Measurements from ENCODE around the gene TSPYL4. TPM values are rescaled to one million over a fixed set of nuclear protein-coding genes. Genes with fewer than 3 reads are reported as not detected.

Gene TSPYL4
- total and polyA plus RNA-seq, 12 donors, result 14.6 to 58.4 (median 32.5) TPM

GRCh38 chr6:116279232-116280160 lies 25.6 kb upstream of the TSPYL4 start, which contains the start of gene TSPYL1:
TSS of gene TSPYL1 (minus strand) at chr6:116279930. CDS start at chr6:116279830, 100 bp downstream.
- Histone ChIP-seq H3K27ac (peak within 1 kb of the TSS; percentile 94 to 100 (median 99)), H3K4me1 (replicated peaks in 1 of 2) (peaks cover 15 to 61% of the 10 kb centered on the region in 2 donors)

GRCh38 chr6:116278854-116279231 lies 25.0 kb upstream of the TSPYL4 start:
- Histone ChIP-seq H3K4me3 (peak overlapping the region; percentile 4 to 96 (median 88)), H3K27ac (peak overlapping the region; percentile 94 to 100 (median 99)), H3K9me3 (replicated peaks in 1 of 3) (no peaks in the 10 kb centered on the region), H3K27me3 (no peaks in the 10 kb centered on the region), H3K4me1 (replicated peaks in 1 of 2) (peaks cover 15 to 64% of the 10 kb centered on the region in 2 donors), H3K36me3 (replicated peaks in 1 of 2) (peaks cover 0 to 14% of the 10 kb centered on the region in 2 donors)
- intact Hi-C loops (cut with DNase I), result loop anchor here (10.0 kb wide), 2 partner anchors 256 to 286 kb away; no protein-coding TSS in a partner anchor
- WGBS, 4 donors, result 7 to 15% (median 7%) methylated on average over 12 of the region's 12 CpGs
- TF ChIP-seq CTCF (IDR thresholded peaks at IDR 0.05), result no peak
- TF ChIP-seq POLR2A (IDR thresholded peaks at IDR 0.05), result peak in 1 of 2 donors; percentile 13
- DNase-seq, result peak; percentile 64 to 84 (median 77)

More at GRCh38 chr6:116279232-116280160, 25.6 kb upstream of the TSPYL4 start, which contains the start of gene TSPYL1:
- 0 to 1% (median 0%) methylated on average over 29 to 71 of the region's 71 CpGs for WGBS, 4 donors
- peak; percentile 99 to 100 for TF ChIP-seq POLR2A (IDR thresholded peaks at IDR 0.05)
- TF ChIP-seq CTCF (IDR thresholded peaks at IDR 0.05), result no peak
- H3K9me3 ChIP-seq (replicated peaks in 1 of 3), result no peaks in the 10 kb centered on the region
- H3K36me3 ChIP-seq (replicated peaks in 1 of 2), result peaks cover 0 to 7% of the 10 kb centered on the region in 2 donors
- peak; percentile 96 to 99 (median 98) for DNase-seq
- intact Hi-C loops (cut with DNase I), result loop anchor here (10.0 kb wide), 2 partner anchors 255 to 285 kb away; no protein-coding TSS in a partner anchor
- H3K4me3 ChIP-seq, result peak within 1 kb of the TSS; percentile 4 to 96 (median 88)
- no peaks in the 10 kb centered on the region for H3K27me3 ChIP-seq

- intact Hi-C loops (cut with DNase I), result loop anchor here (10.0 kb wide), 2 partner anchors 256 to 286 kb away; no protein-coding TSS in a partner anchor
- TF ChIP-seq POLR2A (IDR thresholded peaks at IDR 0.05) (no peak), CTCF (IDR thresholded peaks at IDR 0.05) (no peak)
- Histone ChIP-seq H3K27ac (peak overlapping the region; percentile 94 to 100 (median 99)), H3K9me3 (replicated peaks in 1 of 3) (no peaks in the 10 kb centered on the region), H3K4me1 (replicated peaks in 1 of 2) (peaks cover 15 to 64% of the 10 kb centered on the region in 2 donors), H3K4me3 (peak overlapping the region in 3 of 4 donors; percentile 4 to 95 (median 81)), H3K36me3 (replicated peaks in 1 of 2) (peaks cover 0 to 17% of the 10 kb centered on the region in 2 donors), H3K27me3 (no peaks in the 10 kb centered on the region)
- WGBS, 4 donors, result 47 to 60% (median 53%) methylated on average over 5 to 11 of the region's 11 CpGs
- DNase-seq, result no peak
Observed at GRCh38 chr6:116278481-116278829, 24.6 kb upstream of the TSPYL4 start.

- H3K36me3 ChIP-seq (replicated peaks in 1 of 2), result peaks cover 0 to 28% of the 10 kb centered on the region in 2 donors
- intact Hi-C loops (cut with DNase I), result loop anchor here (10.0 kb wide), 2 partner anchors 258 to 288 kb away; no protein-coding TSS in a partner anchor
- peak overlapping the region in 3 of 5 donors; percentile 6 to 99 (median 27) for H3K27ac ChIP-seq
- no peaks in the 10 kb centered on the region for H3K9me3 ChIP-seq (replicated peaks in 1 of 3)
- no peaks in the 10 kb centered on the region for H3K27me3 ChIP-seq
- peaks cover 15 to 60% of the 10 kb centered on the region in 2 donors for H3K4me1 ChIP-seq (replicated peaks in 1 of 2)
- TF ChIP-seq POLR2A (IDR thresholded peaks at IDR 0.05) (no peak), CTCF (IDR thresholded peaks at IDR 0.05) (no peak)
- 11 to 18% (median 13%) methylated on average over 3 of the region's 3 CpGs for WGBS, 4 donors
- peak overlapping the region in 2 of 4 donors; percentile 81 to 95 for H3K4me3 ChIP-seq
- DNase-seq, result no peak
Observed at GRCh38 chr6:116277124-116277523, 23.2 kb upstream of the TSPYL4 start.

All from adrenal gland (tissue), 12 donors.